Measurements from ENCODE around the gene TMEM18.

TMEM18 gene

GRCh38 chr2:677056-677958 is at the start of gene TMEM18:
Gene TMEM18, minus strand, starts transcription at chr2:677406. Its CDS starts 61 bp downstream, at chr2:677345.
- peak within 1 kb of the TSS; percentile 92 for H3K9ac ChIP-seq (ENCODE audit: low read length)
- peak within 1 kb of the TSS; percentile 99 for H3K4me3 ChIP-seq (ENCODE audit: low read depth, low read length)
- peak within 1 kb of the TSS; percentile 92 for H3K27ac ChIP-seq (ENCODE audit: low read depth, low read length)
- H3K4me1 ChIP-seq (ENCODE audit: control insufficient read depth, insufficient read depth, low read length) = peaks cover 23% of the 10 kb centered on the region
- peaks cover 16% of the 10 kb centered on the region for H3K36me3 ChIP-seq (ENCODE audit: control insufficient read depth, insufficient read depth, low read length)
- H3K9me3 ChIP-seq (ENCODE audit: control insufficient read depth, insufficient read depth, low read depth, low read length) = no peaks in the 10 kb centered on the region
- H3K27me3 ChIP-seq (ENCODE audit: control insufficient read depth, insufficient read depth, low read length) = no peaks in the 10 kb centered on the region

- no peaks in the 10 kb centered on the region for H3K36me3 ChIP-seq (ENCODE audit: control insufficient read depth, insufficient read depth, low read length)
- no peak overlapping the region for H3K27ac ChIP-seq (ENCODE audit: low read depth, low read length)
- H3K4me3 ChIP-seq (ENCODE audit: low read depth, low read length) = no peak overlapping the region
- H3K9me3 ChIP-seq (ENCODE audit: control insufficient read depth, insufficient read depth, low read depth, low read length) = no peaks in the 10 kb centered on the region
- H3K9ac ChIP-seq (ENCODE audit: low read length) = no peak overlapping the region
- H3K27me3 ChIP-seq (ENCODE audit: control insufficient read depth, insufficient read depth, low read length) = no peaks in the 10 kb centered on the region
- H3K4me1 ChIP-seq (ENCODE audit: control insufficient read depth, insufficient read depth, low read length) = peaks cover 42% of the 10 kb centered on the region
Measured at GRCh38 chr2:726169-726568, 49.0 kb upstream of the TMEM18 start.

- H3K9ac ChIP-seq (ENCODE audit: low read length) = no peak overlapping the region
- H3K27ac ChIP-seq (ENCODE audit: low read depth, low read length) = no peak overlapping the region
- H3K27me3 ChIP-seq (ENCODE audit: control insufficient read depth, insufficient read depth, low read length) = no peaks in the 10 kb centered on the region
- no peaks in the 10 kb centered on the region for H3K9me3 ChIP-seq (ENCODE audit: control insufficient read depth, insufficient read depth, low read depth, low read length)
- H3K36me3 ChIP-seq (ENCODE audit: control insufficient read depth, insufficient read depth, low read length) = no peaks in the 10 kb centered on the region
- H3K4me3 ChIP-seq (ENCODE audit: low read depth, low read length) = no peak overlapping the region
- peaks cover 37% of the 10 kb centered on the region for H3K4me1 ChIP-seq (ENCODE audit: control insufficient read depth, insufficient read depth, low read length)
Measured at GRCh38 chr2:725468-725867, 48.3 kb upstream of the TMEM18 start.

- no peak overlapping the region for H3K4me3 ChIP-seq (ENCODE audit: low read depth, low read length)
- H3K9ac ChIP-seq (ENCODE audit: low read length) = no peak overlapping the region
- no peak overlapping the region for H3K27ac ChIP-seq (ENCODE audit: low read depth, low read length)
- no peaks in the 10 kb centered on the region for H3K9me3 ChIP-seq (ENCODE audit: control insufficient read depth, insufficient read depth, low read depth, low read length)
- H3K36me3 ChIP-seq (ENCODE audit: control insufficient read depth, insufficient read depth, low read length) = no peaks in the 10 kb centered on the region
- H3K4me1 ChIP-seq (ENCODE audit: control insufficient read depth, insufficient read depth, low read length) = peaks cover 26% of the 10 kb centered on the region
- no peaks in the 10 kb centered on the region for H3K27me3 ChIP-seq (ENCODE audit: control insufficient read depth, insufficient read depth, low read length)
Measured at GRCh38 chr2:723761-724160, 46.6 kb upstream of the TMEM18 start.

- Histone ChIP-seq H3K9me3 (ENCODE audit: control insufficient read depth, insufficient read depth, low read depth, low read length) (no peaks in the 10 kb centered on the region), H3K4me3 (ENCODE audit: low read depth, low read length) (no peak overlapping the region), H3K9ac (ENCODE audit: low read length) (no peak overlapping the region), H3K27ac (ENCODE audit: low read depth, low read length) (no peak overlapping the region), H3K36me3 (ENCODE audit: control insufficient read depth, insufficient read depth, low read length) (no peaks in the 10 kb centered on the region), H3K4me1 (ENCODE audit: control insufficient read depth, insufficient read depth, low read length) (peaks cover 23% of the 10 kb centered on the region), H3K27me3 (ENCODE audit: control insufficient read depth, insufficient read depth, low read length) (no peaks in the 10 kb centered on the region)
Measured at GRCh38 chr2:720842-721241, 43.6 kb upstream of the TMEM18 start.

- Histone ChIP-seq H3K27me3 (ENCODE audit: control insufficient read depth, insufficient read depth, low read length) (no peaks in the 10 kb centered on the region), H3K27ac (ENCODE audit: low read depth, low read length) (no peak overlapping the region), H3K4me1 (ENCODE audit: control insufficient read depth, insufficient read depth, low read length) (peaks cover 20% of the 10 kb centered on the region), H3K9me3 (ENCODE audit: control insufficient read depth, insufficient read depth, low read depth, low read length) (no peaks in the 10 kb centered on the region), H3K36me3 (ENCODE audit: control insufficient read depth, insufficient read depth, low read length) (no peaks in the 10 kb centered on the region), H3K9ac (ENCODE audit: low read length) (no peak overlapping the region), H3K4me3 (ENCODE audit: low read depth, low read length) (no peak overlapping the region)
Measured at GRCh38 chr2:719734-720133, 42.5 kb upstream of the TMEM18 start.

- Histone ChIP-seq H3K9me3 (ENCODE audit: control insufficient read depth, insufficient read depth, low read depth, low read length) (no peaks in the 10 kb centered on the region), H3K4me1 (ENCODE audit: control insufficient read depth, insufficient read depth, low read length) (peaks cover 16% of the 10 kb centered on the region), H3K36me3 (ENCODE audit: control insufficient read depth, insufficient read depth, low read length) (no peaks in the 10 kb centered on the region), H3K27me3 (ENCODE audit: control insufficient read depth, insufficient read depth, low read length) (no peaks in the 10 kb centered on the region), H3K9ac (ENCODE audit: low read length) (no peak overlapping the region), H3K4me3 (ENCODE audit: low read depth, low read length) (no peak overlapping the region), H3K27ac (ENCODE audit: low read depth, low read length) (no peak overlapping the region)
Measured at GRCh38 chr2:719191-719590, 42.0 kb upstream of the TMEM18 start.

GRCh38 chr2:717661-718060 is 40.5 kb upstream of the TMEM18 start:
- peaks cover 10% of the 10 kb centered on the region for H3K4me1 ChIP-seq (ENCODE audit: control insufficient read depth, insufficient read depth, low read length)
- H3K4me3 ChIP-seq (ENCODE audit: low read depth, low read length) = no peak overlapping the region
- no peaks in the 10 kb centered on the region for H3K27me3 ChIP-seq (ENCODE audit: control insufficient read depth, insufficient read depth, low read length)
- no peak overlapping the region for H3K9ac ChIP-seq (ENCODE audit: low read length)
- no peaks in the 10 kb centered on the region for H3K9me3 ChIP-seq (ENCODE audit: control insufficient read depth, insufficient read depth, low read depth, low read length)
- no peak overlapping the region for H3K27ac ChIP-seq (ENCODE audit: low read depth, low read length)
- no peaks in the 10 kb centered on the region for H3K36me3 ChIP-seq (ENCODE audit: control insufficient read depth, insufficient read depth, low read length)

GRCh38 chr2:715854-716560 is 38.8 kb upstream of the TMEM18 start:
- H3K27ac ChIP-seq (ENCODE audit: low read depth, low read length) = no peak overlapping the region
- no peaks in the 10 kb centered on the region for H3K9me3 ChIP-seq (ENCODE audit: control insufficient read depth, insufficient read depth, low read depth, low read length)
- no peak overlapping the region for H3K9ac ChIP-seq (ENCODE audit: low read length)
- peaks cover 10% of the 10 kb centered on the region for H3K4me1 ChIP-seq (ENCODE audit: control insufficient read depth, insufficient read depth, low read length)
- no peaks in the 10 kb centered on the region for H3K27me3 ChIP-seq (ENCODE audit: control insufficient read depth, insufficient read depth, low read length)
- no peak overlapping the region for H3K4me3 ChIP-seq (ENCODE audit: low read depth, low read length)
- H3K36me3 ChIP-seq (ENCODE audit: control insufficient read depth, insufficient read depth, low read length) = no peaks in the 10 kb centered on the region

- H3K9ac ChIP-seq (ENCODE audit: low read length) = no peak overlapping the region
- peaks cover 10% of the 10 kb centered on the region for H3K4me1 ChIP-seq (ENCODE audit: control insufficient read depth, insufficient read depth, low read length)
- H3K9me3 ChIP-seq (ENCODE audit: control insufficient read depth, insufficient read depth, low read depth, low read length) = no peaks in the 10 kb centered on the region
- H3K36me3 ChIP-seq (ENCODE audit: control insufficient read depth, insufficient read depth, low read length) = no peaks in the 10 kb centered on the region
- no peaks in the 10 kb centered on the region for H3K27me3 ChIP-seq (ENCODE audit: control insufficient read depth, insufficient read depth, low read length)
- H3K27ac ChIP-seq (ENCODE audit: low read depth, low read length) = no peak overlapping the region
- H3K4me3 ChIP-seq (ENCODE audit: low read depth, low read length) = no peak overlapping the region
Measured at GRCh38 chr2:715038-715437, 37.8 kb upstream of the TMEM18 start.
